Keratinocyte (primary cell): ENCODE results near the gene ATPAF1. TPM values are rescaled to one million over a fixed set of nuclear protein-coding genes. Genes with fewer than 3 reads are reported as not detected.

Experiments
- DNase-seq: peaks from one replicate; pipeline ENCODE4 v3.0.0-alpha.2; 2011; ENCODE audit warnings: low read depth, missing footprints, low spot score
- FAIRE-seq: peaks from 2 replicates; lab custom pipeline; 2011; peaks lifted over from hg19 to GRCh38; lab: Jason Lieb, UNC
- H2AFZ ChIP-seq: 2 replicates; pipeline ENCODE4 v1.6.0; 2012; ENCODE audit warnings: low read length, control low read depth, inconsistent platforms; ENCODE audit not compliant: control insufficient read depth
- H3K27ac ChIP-seq: 2 replicates; pipeline ENCODE4 v1.5.1; 2011; ENCODE audit warnings: low read length; ENCODE audit not compliant: control insufficient read depth, insufficient read depth
- H3K27me3 ChIP-seq: 3 replicates; pipeline ENCODE4 v1.6.0; 2011; ENCODE audit warnings: low read length; ENCODE audit not compliant: control insufficient read depth, insufficient read depth; ENCODE audit errors: extremely low read depth
- H3K36me3 ChIP-seq, 2 experiments: 2 replicates in 1 of 2; 3 replicates in 1 of 2; pipeline ENCODE4 v1.5.1; 2011; ENCODE audit warnings: low read length in 2 of 2, mild to moderate bottlenecking in 1 of 2; ENCODE audit not compliant: control insufficient read depth in 2 of 2, insufficient read depth in 2 of 2; ENCODE audit errors: extremely low read depth in 1 of 2
- H3K4me1 ChIP-seq: 3 replicates; pipeline ENCODE4 v1.5.1; 2011; ENCODE audit warnings: low read length; ENCODE audit not compliant: control insufficient read depth, insufficient read depth; ENCODE audit errors: extremely low read depth
- H3K4me2 ChIP-seq: 3 replicates; pipeline ENCODE4 v1.6.0; 2011; ENCODE audit warnings: low read depth, low read length; ENCODE audit not compliant: control insufficient read depth, insufficient read depth; ENCODE audit errors: extremely low read depth
- H3K4me3 ChIP-seq, 3 experiments: fragments of 200-600 bp in 1 of 3; sonication (generic) in 1 of 3; 2 replicates in 2 of 3; 3 replicates in 1 of 3; pipeline ENCODE4 v1.5.1; 2011 to 2016; ENCODE audit warnings: low read length in 3 of 3, mild to moderate bottlenecking in 3 of 3, control low read depth in 2 of 3, inconsistent platforms in 1 of 3, low read depth in 1 of 3, mixed read lengths in 1 of 3, mixed run types in 1 of 3, moderate library complexity in 1 of 3; ENCODE audit not compliant: control insufficient read depth in 2 of 3, insufficient read depth in 2 of 3; ENCODE audit errors: extremely low read depth in 1 of 3
- H3K79me2 ChIP-seq: 2 replicates; pipeline ENCODE4 v1.6.0; 2012; ENCODE audit warnings: low read length; ENCODE audit not compliant: control insufficient read depth, insufficient read depth
- H3K9ac ChIP-seq: 3 replicates; pipeline ENCODE4 v1.6.0; 2011; ENCODE audit warnings: low read length; ENCODE audit not compliant: control insufficient read depth, insufficient read depth; ENCODE audit errors: extremely low read depth
- H3K9me1 ChIP-seq: 3 replicates; pipeline ENCODE4 v1.6.0; 2011; ENCODE audit warnings: low read length; ENCODE audit not compliant: control insufficient read depth, insufficient read depth; ENCODE audit errors: extremely low read depth
- H3K9me3 ChIP-seq: 2 replicates; pipeline ENCODE4 v1.5.1; 2012; ENCODE audit warnings: low read depth, low read length; ENCODE audit not compliant: control insufficient read depth
- H4K20me1 ChIP-seq: 3 replicates; pipeline ENCODE4 v1.6.0; 2011; ENCODE audit warnings: low read length; ENCODE audit not compliant: control insufficient read depth, insufficient read depth; ENCODE audit errors: extremely low read depth
- EZH2 ChIP-seq: IDR thresholded peaks from one replicate; pipeline ENCODE4 v1.6.1; 2012; ENCODE audit warnings: inconsistent platforms, mild to moderate bottlenecking, low read length, moderate library complexity
- dilution Hi-C: fragments of 300-500 bp; cut with MboI; formaldehyde crosslinking; loops from one replicate; pipeline ENCODE4 v1.7.0; 2020; ENCODE audit warnings: low sequenced_read_pairs; ENCODE audit not compliant: extremely low pct_ligation_motif_present
- polyA plus RNA-seq, 5 experiments: library from polyadenylated mRNA; depleted of rRNA in 3 of 5; stranded (reverse) in 3 of 5; stranded (forward) in 1 of 5; unstranded in 1 of 5; fragments of >200 nt; gene quantifications; 1 replicate in 1 of 5; 2 replicates in 3 of 5; 3 replicates in 1 of 5; pipeline versions ENCODE4 v1.2.1 to v1.2.3, GENCODE V29; 2011 to 2012; ENCODE audit warnings: missing spikeins in 2 of 5, low read depth in 1 of 5, low replicate concordance in 1 of 5
- TF ChIP-seq, protein P1 (sequence below), 3 experiments: IDR thresholded peaks in 1 of 3; conservative IDR thresholded peaks in 1 of 3; optimal IDR thresholded peaks in 1 of 3; 2 replicates in 2 of 3; 3 replicates in 1 of 3; pipeline versions ENCODE3 to v1.5.1; 2011; ENCODE audit warnings: low read length in 3 of 3, mild to moderate bottlenecking in 3 of 3, moderate library complexity in 2 of 3, control low read depth in 1 of 3, inconsistent platforms in 1 of 3; ENCODE audit not compliant: insufficient read depth in 2 of 3; ENCODE audit errors: extremely low read depth in 1 of 3

The ATPAF1 gene
- polyA plus RNA-seq, 1 donor (not counting 4 experiments of a cell fraction or from before 2014, with no cell fraction given) = 55.6 TPM

DNA sequence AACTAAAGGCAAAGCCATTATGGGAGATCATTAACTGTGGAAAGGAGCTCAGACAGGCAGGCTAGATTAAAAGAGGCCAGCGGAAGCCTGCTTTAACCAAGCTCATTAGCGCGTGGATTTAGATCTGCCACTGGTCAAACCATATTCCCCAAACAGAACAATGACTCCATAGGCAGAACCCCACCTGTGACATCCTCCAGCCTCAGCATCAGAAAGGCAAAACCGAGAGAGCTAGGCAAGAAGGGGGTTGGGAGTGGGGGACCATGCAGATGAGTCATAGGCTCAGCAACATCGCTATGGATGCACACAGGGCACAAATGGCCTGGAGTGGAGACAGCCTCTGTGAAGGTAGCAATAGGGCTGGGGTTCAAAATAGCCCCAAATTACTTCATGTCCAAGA, 84.7 kb downstream of the ATPAF1 start:
- H3K4me3 ChIP-seq = no peak overlapping the region
- dilution Hi-C loops = no loop called here
- no peaks in the 10 kb centered on the region for H3K79me2 ChIP-seq
- no peaks in the 10 kb centered on the region for H3K9me1 ChIP-seq
- H3K27me3 ChIP-seq = no peaks in the 10 kb centered on the region
- no peak for DNase-seq
- H3K36me3 ChIP-seq = peaks cover 31 to 38% of the 10 kb centered on the region in 2 experiments
- H3K4me1 ChIP-seq = no peaks in the 10 kb centered on the region
- H3K9me3 ChIP-seq = no peaks in the 10 kb centered on the region
- no peak overlapping the region for H3K27ac ChIP-seq
- no peak for FAIRE-seq
- no peaks in the 10 kb centered on the region for H4K20me1 ChIP-seq
- TF ChIP-seq, protein P1, sequence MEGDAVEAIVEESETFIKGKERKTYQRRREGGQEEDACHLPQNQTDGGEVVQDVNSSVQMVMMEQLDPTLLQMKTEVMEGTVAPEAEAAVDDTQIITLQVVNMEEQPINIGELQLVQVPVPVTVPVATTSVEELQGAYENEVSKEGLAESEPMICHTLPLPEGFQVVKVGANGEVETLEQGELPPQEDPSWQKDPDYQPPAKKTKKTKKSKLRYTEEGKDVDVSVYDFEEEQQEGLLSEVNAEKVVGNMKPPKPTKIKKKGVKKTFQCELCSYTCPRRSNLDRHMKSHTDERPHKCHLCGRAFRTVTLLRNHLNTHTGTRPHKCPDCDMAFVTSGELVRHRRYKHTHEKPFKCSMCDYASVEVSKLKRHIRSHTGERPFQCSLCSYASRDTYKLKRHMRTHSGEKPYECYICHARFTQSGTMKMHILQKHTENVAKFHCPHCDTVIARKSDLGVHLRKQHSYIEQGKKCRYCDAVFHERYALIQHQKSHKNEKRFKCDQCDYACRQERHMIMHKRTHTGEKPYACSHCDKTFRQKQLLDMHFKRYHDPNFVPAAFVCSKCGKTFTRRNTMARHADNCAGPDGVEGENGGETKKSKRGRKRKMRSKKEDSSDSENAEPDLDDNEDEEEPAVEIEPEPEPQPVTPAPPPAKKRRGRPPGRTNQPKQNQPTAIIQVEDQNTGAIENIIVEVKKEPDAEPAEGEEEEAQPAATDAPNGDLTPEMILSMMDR (optimal IDR thresholded peaks at IDR 0.05 in 1 of 3, IDR thresholded peaks at IDR 0.05 in 1 of 3, conservative IDR thresholded peaks at IDR 0.05 in 1 of 3; ENCODE audit: extremely low read depth in 1 of 3, insufficient read depth in 2 of 3, low read length in 3 of 3) = no peak
- no peak for TF ChIP-seq EZH2
- no peak overlapping the region for H2AFZ ChIP-seq
- H3K4me2 ChIP-seq = no peak overlapping the region
- H3K9ac ChIP-seq = no peak overlapping the region

DNA sequence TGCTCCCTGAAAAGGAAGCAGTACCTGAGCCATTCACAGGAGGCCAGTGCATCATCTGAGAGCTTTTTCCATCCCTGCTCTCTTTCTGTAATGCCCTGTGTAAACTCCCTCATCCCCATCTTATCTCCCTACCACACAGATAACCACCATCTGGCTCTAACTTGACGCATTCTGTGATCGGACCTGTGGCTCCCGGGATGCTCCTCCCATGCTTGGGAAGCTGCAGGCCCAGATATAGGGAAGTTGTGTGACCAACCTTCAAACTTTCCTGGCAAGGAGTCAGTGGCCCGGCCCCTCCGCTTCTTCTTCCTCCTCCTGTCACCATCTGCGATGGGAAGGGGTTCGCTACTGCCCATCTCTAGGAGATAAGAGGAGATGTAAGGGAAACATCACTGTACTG, 85.2 kb downstream of the ATPAF1 start:
- no peak overlapping the region for H3K9ac ChIP-seq
- H3K27ac ChIP-seq = no peak overlapping the region
- dilution Hi-C loops = no loop called here
- H3K79me2 ChIP-seq = no peaks in the 10 kb centered on the region
- DNase-seq (no peak), FAIRE-seq (no peak)
- H3K9me3 ChIP-seq = no peaks in the 10 kb centered on the region
- no peaks in the 10 kb centered on the region for H3K4me1 ChIP-seq
- no peaks in the 10 kb centered on the region for H3K27me3 ChIP-seq
- H2AFZ ChIP-seq = no peak overlapping the region
- H4K20me1 ChIP-seq = no peaks in the 10 kb centered on the region
- TF ChIP-seq, protein P1 (optimal IDR thresholded peaks at IDR 0.05 in 1 of 3, IDR thresholded peaks at IDR 0.05 in 1 of 3, conservative IDR thresholded peaks at IDR 0.05 in 1 of 3; ENCODE audit: extremely low read depth in 1 of 3, insufficient read depth in 2 of 3, low read length in 3 of 3) = no peak
- no peak for TF ChIP-seq EZH2
- peaks cover 35 to 38% of the 10 kb centered on the region in 2 experiments for H3K36me3 ChIP-seq
- H3K4me3 ChIP-seq = no peak overlapping the region
- no peak overlapping the region for H3K4me2 ChIP-seq
- no peaks in the 10 kb centered on the region for H3K9me1 ChIP-seq

Other genes with a start within 250 kb of the ATPAF1 start
- not detected in 3 replicates for gene DMBX1, start 178.5 kb downstream of the ATPAF1 start, polyA plus RNA-seq
- gene KNCN, start 116.7 kb downstream of the ATPAF1 start, polyA plus RNA-seq = not detected in 3 replicates
- 45.1 to 59.9 TPM (median 55.7 TPM) in 3 replicates for gene MKNK1, start 64.1 kb downstream of the ATPAF1 start, polyA plus RNA-seq
- gene MOB3C, start 51.6 kb downstream of the ATPAF1 start, polyA plus RNA-seq = 15.8 to 25.6 TPM (median 18.4 TPM) in 3 replicates
- not detected in 3 replicates for gene TEX38, start 3.5 kb upstream of the ATPAF1 start, polyA plus RNA-seq
- gene EFCAB14, start 50.8 kb upstream of the ATPAF1 start, polyA plus RNA-seq = 47.8 to 61.8 TPM (median 59.9 TPM) in 3 replicates
- 0.49 to 3.9 TPM (median 2.1 TPM) in 3 replicates for gene CYP4B1, start 130.7 kb upstream of the ATPAF1 start, polyA plus RNA-seq